Adrenal gland (tissue), 5 donors: ENCODE results near the gene NCOA1.

Source experiments
- POLR2A ChIP-seq, 2 donors: fragments of 450-650 bp; IDR thresholded peaks; one replicate each; pipeline ENCODE4 v1.6.1; 2017; ENCODE audit warnings: antibody characterized with exemption in 2 of 2, mild to moderate bottlenecking in 2 of 2, moderate library complexity in 1 of 2
- TF ChIP-seq, protein P1 (sequence below), 6 experiments: fragments of 450-650 bp in 4 of 6; fragments of 200-600 bp in 2 of 6; sonication (generic) in 1 of 6; IDR thresholded peaks; 1 replicate in 5 of 6; 2 replicates in 1 of 6; pipeline versions ENCODE4 v1.5.1 to v1.8.0; 2016 to 2021; ENCODE audit warnings: antibody characterized with exemption in 6 of 6, mild to moderate bottlenecking in 2 of 6, moderate library complexity in 1 of 6
- donor health status: DM: no; HTN: no; CAD: no.

DNA sequence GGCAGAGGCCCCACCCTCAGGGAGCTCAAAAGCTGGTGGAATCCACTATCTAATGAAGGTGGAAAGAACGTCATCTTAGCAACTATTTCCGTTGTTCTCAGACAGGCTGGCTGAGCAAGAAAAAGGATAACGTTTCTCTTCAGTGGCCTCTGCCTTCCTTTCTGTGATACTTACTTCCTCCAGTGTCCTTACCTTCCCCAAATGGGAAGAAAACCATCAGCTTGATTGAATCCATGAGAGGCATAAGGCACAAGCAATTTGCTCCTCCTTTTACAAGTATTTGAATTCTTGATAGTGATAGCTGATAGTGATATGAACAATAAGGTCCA is 8.1 kb upstream of the NCOA1 start:
- TF ChIP-seq, protein P1, sequence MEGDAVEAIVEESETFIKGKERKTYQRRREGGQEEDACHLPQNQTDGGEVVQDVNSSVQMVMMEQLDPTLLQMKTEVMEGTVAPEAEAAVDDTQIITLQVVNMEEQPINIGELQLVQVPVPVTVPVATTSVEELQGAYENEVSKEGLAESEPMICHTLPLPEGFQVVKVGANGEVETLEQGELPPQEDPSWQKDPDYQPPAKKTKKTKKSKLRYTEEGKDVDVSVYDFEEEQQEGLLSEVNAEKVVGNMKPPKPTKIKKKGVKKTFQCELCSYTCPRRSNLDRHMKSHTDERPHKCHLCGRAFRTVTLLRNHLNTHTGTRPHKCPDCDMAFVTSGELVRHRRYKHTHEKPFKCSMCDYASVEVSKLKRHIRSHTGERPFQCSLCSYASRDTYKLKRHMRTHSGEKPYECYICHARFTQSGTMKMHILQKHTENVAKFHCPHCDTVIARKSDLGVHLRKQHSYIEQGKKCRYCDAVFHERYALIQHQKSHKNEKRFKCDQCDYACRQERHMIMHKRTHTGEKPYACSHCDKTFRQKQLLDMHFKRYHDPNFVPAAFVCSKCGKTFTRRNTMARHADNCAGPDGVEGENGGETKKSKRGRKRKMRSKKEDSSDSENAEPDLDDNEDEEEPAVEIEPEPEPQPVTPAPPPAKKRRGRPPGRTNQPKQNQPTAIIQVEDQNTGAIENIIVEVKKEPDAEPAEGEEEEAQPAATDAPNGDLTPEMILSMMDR (IDR thresholded peaks at IDR 0.05) = no peak
- no peak for TF ChIP-seq POLR2A (IDR thresholded peaks at IDR 0.05)
